GM19240 (cell line): Measurements from ENCODE around the gene SF3B3.

Experiments
- DNase-seq: peaks from one replicate; pipeline ENCODE4 v3.0.0; 2011; ENCODE audit warnings: low spot score; ENCODE audit not compliant: insufficient read length

SF3B3 gene

DNA sequence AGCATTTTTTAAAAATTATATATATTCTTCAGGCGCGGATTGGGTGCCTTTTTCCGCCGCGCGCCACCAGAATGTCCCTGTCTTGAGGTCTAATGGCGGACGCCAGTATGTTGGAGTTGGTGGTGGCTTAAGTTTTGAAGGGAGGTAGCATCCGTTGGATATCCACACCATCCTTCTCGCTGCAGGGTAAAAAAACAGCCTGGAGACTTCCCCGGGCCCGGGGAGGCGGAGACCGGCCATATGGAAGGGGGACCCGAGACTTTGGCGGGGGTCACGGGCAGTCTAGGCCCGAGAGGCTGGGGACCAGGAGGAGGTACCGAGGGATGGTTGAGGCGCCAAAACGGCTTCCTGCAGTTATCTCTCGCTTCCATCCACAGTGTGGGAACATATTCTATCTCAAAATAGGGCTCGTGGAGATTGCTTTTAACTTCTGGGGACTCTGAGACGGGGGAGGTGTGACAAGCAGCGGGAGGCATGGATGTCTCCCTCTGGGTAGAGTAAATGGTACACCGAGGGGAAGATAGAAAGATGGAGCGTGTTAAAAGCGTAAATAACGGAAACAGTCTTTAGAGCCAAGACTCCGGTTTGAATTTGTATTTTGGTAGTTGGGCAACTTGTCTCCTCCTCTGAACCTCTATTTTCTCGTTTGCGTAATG lies at the start of gene SF3B3:
SF3B3 (plus strand) TSS at position 74 of the 656 bp plus-strand sequence. CDS start 2,841 bp downstream, outside the sequence.
- no peak for DNase-seq

DNA sequence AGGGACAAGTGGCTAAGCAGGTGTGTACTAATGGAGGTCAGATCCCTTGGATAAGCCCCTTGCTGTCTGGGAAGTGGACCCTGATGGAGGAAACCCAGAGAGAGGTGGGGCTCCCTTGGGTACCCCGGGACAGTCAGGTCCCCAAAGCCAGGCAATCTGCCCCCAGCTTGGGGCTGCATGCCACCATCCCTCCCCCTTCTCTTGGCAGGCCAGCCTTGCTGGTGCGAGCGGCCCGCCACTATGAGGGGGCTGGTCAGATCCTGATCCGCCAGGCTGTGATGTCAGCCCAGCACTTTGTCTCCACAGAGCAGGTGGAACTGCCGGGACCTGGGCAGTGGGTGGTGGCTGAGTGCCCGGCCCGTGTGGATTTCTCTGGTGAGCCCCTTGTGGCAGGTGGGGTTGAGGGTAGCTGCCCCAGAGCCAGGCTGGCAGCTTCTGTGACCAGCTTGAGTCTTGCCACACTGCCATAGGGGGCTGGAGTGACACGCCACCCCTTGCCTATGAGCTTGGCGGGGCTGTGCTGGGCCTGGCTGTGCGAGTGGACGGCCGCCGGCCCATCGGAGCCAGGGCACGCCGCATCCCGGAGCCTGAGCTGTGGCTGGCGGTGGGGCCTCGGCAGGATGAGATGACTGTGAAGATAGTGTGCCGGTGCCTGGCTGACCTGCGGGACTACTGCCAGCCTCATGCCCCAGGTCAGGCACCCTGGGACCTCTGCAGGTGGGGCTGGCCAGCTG lies 49.1 kb upstream of the SF3B3 start:
- no peak for DNase-seq

DNA sequence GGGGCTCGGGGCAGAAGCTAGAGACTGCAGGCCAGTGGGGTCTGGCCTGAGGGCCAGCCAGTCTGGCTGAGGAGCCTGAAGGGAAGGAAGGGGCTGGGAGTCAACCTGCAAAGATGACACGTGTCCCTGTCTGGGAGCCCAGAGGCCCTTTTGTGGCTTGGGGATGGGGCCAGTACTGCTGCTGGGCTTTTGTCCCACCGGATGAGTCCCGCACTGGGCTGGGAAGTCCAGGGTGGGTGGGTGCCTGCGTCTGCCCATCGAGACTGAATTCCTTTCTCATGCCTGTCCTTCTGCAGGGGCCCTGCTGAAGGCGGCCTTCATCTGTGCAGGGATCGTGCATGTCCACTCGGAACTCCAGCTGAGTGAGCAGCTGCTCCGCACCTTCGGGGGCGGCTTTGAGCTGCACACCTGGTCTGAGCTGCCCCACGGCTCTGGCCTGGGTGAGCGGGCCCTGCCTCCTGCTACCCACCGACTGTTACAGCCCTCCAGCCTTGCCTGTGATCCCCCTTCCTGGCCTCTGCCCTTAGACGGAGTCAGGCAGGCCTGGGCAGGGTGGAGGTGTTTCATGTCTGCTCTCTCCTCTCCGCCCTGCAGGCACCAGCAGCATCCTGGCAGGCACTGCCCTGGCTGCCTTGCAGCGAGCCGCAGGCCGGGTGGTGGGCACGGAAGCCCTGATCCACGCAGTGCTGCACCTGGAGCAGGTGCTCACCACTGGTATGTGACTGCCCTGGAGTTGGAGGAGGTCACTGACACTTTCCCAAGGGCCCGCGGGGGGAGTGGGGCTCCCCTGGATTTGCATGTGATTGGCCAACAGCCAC lies 48.4 kb upstream of the SF3B3 start:
- no peak for DNase-seq

DNA sequence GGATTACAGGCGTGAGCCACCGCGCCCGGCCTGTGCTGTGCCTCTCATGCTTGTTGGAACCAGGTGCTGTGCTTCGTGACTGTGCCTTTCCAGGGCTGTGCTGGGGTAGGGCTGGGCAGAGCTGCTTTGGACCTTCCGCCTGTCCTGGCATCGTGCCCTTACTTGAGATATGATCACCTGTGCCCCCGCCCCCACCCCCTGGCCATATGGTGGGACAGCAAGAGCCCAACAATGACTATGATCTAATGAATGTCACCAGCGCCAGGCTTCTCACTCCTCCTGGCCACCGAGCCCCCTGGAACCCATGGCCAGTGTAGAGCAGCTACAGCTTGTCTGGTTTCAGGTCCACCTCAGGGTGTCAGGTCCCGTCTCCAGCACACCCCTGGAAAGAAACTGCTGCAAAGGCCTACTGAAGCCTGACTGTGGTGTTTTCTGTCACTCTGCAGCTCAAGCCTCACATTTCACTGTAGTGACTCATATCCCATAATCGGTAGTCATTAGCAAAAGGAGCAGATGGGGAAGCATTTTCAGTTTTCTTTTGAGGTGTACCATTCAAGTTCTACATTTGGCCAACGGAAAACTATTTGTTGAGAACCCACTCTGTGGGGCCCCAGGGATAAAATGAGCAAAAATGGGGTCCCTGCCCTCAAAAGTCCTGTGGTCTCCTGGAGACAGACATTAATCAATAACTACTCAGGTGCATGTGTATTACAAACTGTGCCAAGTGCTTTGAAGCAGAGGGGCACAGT lies 47.2 kb upstream of the SF3B3 start:
- DNase-seq, result peak; percentile 98

DNA sequence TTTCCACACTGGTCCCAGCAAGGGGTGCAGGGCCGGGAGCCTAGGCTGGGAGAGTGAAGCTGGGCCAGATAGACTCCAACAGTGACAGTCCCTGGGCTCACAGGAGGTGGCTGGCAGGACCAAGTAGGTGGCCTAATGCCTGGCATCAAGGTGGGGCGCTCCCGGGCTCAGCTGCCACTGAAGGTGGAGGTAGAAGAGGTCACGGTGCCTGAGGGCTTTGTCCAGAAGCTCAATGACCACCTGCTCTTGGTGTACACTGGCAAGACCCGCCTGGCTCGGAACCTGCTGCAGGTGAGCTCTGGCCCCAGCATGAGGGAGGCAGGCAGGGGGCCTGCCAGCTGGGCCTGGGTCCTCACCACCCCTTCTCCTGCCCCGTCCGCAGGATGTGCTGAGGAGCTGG lies 45.4 kb upstream of the SF3B3 start:
- DNase-seq, result no peak

DNA sequence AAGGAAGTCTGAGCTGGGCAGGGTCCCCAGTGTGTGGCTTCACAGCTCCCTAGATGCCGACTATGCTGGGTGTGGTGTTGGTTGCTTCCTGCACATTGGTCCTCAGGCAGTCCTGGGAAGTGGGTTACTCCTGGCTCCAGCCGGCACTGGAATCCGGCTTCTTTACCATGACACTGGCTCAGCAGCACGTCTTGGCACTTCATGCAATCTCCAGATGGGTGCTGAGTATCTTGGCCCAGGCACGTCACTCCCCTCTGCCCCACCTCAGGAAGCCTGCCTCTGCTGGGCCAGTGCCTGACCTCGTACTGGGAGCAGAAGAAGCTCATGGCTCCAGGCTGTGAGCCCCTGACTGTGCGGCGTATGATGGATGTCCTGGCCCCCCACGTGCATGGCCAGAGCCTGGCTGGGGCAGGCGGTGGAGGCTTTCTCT lies 44.7 kb upstream of the SF3B3 start:
- no peak for DNase-seq

DNA sequence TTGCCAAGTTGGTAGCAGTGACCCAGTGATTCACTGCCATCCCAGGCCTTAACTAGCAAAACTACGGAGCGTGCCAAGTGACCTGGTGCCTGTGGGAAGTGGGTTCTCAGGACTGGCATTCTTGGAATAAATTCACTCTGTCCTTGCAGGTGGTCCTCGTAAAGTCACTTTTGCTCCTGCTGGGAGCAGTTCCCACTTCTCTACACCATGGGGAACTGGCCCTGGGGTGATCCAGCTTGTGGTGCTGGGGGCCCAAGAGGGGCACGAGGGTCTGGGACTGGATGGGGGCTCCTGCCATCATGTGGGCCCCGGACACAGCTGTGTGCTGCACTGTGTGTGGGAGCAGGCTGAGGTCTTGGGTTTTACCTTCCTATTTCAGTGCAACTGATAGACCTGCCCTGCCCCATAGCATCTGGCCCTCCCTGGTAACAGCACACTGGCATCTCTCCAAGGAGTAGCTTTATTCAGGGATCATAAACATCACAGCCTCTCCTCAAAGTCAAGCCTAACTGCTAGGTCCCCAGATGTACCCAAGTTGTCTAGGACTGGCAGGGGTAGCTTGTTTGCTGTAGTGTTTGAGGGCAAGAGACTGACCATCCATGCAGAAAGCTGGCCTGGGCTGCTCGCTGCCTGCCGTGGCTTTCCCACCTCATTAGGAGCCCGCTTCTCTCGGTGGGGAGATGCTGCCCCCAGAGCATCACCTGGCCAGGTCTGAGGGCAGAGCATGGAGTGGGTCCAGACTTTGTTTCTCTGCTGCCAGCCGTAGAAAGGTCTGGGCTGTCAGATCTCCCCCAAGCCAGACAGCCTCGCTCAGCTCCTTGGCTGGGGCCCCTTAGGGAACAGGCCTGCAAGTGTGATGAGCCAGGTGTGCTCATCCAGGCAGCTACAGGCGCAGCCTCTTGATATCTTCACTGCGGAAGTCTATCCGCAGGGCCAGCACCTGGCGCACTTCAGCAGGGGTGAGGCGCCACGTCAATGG lies 43.2 kb upstream of the SF3B3 start:
- DNase-seq, result no peak

DNA sequence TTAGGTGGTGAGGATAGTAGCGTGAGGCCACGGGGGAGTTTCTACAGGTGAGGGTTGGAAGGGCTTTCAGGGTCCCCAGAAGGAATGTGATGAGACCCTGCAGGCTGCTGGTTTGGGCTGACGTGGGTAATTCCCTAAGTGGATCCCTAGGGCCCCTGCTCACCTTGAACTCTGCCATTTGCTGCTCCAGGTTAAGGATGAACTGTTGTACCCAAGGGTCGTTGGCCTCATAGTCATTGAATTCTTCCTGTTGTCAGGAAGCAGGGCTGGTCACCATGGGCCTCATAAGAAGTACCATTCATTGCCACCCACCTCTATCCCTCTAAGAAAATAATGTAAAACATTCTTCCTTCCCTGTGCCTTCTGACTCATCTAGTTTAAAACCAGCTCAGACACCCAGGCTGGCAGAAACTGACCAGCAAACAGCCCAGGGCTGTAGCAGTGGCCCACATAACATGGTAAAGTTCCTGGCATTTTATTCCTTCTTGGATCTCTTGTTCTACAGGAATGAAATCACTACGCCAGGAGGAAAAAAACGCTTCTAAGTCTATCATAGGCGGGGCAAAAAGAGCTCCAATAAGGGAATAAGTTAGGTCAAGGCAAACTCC lies 41.6 kb upstream of the SF3B3 start:
- no peak for DNase-seq

DNA sequence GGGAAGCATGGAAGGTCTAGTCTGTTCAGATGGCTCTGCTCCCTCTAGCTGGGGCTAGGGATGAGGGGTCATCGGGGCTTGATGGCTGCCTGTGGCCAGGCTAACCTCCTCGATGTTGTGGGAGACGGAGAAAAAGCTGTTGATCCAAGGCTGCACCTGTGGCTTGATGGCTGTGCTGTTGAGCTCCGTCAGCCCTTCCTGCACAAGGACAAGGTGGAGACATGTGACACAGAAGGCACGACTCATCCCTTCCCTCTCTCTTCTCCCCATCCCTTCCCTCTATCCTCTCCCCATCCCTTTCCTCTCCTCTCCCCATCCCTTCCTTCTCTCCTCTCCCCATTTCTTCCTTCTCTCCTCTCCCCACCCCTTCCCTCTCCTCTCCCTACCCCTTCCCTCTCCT lies 41.0 kb upstream of the SF3B3 start:
- DNase-seq, result no peak

DNA sequence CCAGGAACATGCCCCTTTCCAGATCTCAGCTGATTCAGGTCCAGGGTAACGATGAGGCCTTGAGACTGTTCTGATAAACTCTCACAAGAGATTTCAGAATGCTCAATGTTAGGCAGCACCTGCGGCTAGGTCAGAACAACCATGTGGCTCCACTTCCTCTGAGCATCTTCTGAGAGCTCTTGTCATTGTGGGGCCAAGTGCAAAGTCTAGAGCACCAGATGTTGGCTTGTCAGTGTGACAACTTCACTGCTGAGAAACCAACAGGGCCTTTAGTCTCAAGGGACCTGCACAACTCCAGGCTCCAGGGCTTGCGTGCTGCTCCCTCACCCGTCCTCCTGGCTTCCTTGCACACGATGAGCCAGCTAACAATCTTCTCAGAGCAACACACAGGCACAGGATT lies 40.2 kb upstream of the SF3B3 start:
- no peak for DNase-seq

DNA sequence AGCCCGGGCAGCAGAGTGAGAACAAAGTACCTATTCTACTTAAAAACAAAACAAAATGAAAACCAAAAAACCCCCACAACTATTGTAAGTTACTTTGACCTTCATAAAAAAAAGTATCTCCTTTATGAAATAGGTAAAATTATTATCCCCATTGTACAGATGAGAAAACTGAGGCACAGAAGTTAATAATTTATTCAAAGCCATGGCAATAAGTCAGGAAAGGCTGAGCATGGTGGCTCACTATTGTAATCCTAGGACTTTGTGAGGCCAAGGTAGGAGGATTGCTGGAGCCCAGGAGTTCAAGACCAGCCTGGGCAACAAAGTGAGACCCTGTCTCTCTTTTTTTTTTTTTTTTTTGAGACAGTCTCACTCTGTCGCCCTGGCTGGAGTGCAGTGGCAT lies 38.7 kb upstream of the SF3B3 start:
- DNase-seq, result no peak

DNA sequence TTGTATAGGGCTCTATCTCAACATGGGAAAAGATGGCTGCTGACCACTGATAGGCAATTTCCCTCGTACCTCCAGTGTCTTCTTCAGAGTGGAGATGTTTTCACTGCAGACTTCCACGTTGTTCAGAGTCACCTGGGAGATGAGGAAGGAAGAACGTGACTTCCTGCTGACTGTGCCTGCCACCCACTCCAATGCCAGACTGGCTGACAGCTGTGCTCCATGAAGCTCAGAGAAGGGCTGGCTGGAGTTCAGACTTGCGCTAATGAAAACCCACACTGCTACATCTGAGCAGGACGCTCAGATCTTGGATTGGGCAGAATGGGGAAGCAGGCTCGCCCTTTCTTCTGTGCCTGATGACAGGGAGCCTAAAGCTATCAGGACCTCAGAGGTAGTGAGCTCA lies 33.4 kb upstream of the SF3B3 start:
- no peak for DNase-seq

DNA sequence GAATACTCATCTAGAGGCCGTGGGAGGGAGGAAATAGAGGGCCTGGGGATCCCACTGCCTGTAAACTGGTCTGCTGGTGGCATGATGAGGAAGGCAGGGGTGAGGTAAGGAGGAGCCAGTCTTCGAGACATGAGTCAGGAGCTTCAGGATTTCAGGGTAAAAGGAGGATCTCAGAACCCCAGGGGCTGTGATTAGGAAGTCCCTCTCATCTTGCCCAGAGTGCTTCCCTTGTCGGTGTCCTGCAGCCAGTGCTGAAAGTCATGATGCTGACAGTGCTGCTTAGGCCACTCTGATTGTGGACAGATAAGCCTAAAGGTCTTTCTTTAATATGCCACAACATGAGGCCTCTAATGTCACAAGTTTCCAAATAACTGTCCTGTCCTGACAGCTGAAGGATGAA lies 29.8 kb upstream of the SF3B3 start:
- DNase-seq, result no peak

DNA sequence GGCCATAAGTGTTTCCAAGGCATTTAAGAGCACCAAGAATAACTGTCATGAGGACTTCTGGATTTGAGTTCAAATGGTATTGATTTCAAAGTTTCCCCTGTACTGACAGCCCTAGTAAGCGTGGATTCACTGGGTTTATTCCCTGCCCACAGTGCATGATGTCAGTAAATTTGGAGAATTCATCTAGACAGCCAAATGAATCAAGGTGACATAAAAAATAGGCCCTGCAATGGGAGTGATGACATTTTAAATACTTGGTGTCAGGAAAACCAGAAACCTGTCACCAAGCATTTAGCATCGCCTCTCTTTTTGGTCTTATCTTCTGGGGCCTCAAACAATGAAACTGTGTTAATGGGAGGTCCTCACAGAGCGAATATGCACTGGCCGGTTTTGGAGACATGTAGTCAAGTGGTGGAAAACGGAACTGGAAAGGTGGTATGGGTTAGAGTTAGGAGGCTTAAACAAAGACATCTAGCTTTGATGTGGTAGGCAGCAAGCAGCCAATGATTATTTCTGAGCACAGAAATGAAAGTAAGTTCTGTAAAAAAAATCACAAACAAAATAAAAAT lies 29.3 kb upstream of the SF3B3 start:
- no peak for DNase-seq

DNA sequence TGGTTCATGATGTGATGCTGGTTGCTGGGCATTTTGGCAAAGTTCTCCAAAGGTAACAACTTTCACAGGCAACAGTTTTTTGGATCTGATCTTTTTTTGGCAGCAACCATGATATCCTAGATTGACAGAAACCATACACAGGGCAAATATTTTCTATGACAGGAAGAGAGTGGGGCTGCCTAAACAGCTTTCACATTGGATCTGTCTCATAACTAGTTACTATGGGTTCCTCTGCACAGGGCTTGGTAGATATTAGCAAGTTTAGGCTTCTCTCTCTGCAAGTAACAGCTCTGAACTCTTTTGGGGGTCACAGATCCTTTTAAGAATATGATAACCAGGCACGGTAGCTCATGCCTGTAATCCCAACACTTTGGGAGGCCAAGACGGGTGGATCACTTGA lies 28.8 kb upstream of the SF3B3 start:
- no peak for DNase-seq

DNA sequence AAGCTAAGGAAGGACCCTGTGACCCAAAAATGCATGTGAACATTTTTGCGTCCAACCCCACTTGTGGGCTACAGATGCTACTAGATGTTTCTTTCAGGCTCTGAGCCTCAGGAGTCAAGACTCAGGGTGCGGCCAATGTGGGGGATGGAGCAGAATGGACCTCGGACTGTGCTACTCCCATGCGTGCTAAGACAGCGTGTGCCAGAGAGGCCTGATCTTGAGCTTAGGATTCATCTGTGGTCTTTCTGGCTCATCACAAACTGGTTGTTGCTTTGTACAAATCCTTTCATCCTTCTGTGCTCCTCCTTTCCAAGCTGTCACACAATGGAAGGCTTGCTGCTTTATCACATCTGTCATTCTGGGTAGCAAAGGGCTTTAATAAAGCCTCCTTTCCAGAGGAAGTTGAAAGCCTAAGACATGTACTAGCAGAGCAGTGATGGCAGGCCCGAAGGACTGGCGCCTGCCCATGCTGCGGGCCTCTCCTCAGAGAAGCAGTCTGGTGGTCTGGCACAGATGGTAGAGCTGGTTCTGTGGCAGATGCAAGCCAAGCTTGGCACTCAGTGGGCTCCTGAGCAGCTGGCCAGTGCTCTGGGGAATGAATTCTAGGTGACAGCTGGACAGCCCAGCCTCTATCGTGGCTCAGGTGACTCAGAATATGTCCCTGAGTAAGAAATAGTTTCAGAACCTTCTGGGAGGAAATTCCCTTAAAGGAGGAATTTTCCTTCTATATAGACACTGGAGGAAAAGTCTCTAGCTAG lies 28.0 kb upstream of the SF3B3 start:
- no peak for DNase-seq

DNA sequence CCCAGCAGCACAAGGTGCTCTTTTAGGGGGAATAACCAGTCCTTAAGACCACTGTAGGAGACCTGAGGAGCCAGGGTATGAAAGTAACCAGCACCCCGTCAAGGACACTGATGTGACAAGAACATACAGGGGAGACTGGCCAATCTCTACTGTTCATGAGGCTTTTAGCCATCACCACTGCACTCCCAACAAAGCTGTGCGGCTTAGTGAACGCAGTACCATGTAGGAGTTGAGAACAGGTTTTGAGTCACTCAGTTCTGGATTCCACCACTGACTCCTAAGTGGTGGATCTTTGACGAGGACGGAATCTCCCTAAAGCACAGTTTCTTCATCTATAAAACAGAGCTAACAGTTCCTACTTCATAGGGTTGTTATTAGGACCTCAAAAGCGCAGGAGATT lies 27.1 kb upstream of the SF3B3 start:
- DNase-seq, result no peak

DNA sequence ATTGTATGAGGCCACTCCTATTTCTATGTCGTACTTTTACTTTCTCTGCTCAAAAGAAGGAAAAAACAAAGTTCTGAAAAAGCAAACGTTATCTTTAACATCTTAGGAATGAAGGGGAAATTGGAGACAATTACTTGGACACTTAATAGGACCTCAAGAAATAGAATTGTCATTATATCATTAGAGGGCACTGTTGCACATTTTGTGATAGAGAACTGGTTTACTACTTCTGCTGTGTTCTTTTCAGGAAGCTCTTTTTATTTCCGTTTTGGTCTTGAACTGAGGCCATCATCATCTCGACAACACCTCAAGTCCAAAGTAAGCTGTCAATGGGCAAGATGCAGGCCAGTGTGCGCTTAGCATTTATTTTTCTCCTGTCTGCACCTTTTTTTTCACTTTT lies 14.9 kb upstream of the SF3B3 start:
- no peak for DNase-seq

DNA sequence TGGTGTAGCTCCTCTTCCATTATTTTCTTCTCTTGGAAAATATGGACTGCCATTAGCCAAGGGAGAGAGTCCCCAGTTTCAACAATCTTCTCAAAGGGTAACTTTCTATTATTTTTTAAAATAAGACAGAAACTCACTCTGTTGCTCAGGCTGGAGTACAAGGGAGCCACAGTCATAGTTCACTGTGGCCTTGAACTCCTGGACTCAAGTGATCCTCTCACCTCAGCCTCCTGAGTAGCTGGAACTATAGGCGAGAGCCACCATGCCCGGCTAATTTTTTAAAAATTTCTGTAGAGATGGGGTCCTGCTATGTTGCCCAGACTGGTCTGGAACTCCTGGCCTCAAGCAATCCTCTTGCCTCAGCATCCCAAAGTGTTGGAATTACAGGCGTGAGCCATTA lies 13.4 kb upstream of the SF3B3 start:
- no peak for DNase-seq
